Dermis blood vessel endothelial cell (primary cell): ENCODE measurements around the gene PCDHGB6. TPM values are rescaled to one million over a fixed set of nuclear protein-coding genes. Genes with fewer than 3 reads are reported as not detected.
"Not testable (repeated sequence)": the region's sequence is repeated elsewhere in the genome, so short reads cannot be mapped to it uniquely, and the experiment has no call there.

ENCODE experiments used
- DNase-seq: peaks from one replicate; pipeline ENCODE4 v3.0.0; 2010
- total RNA-seq: library from RNA; depleted of rRNA; stranded (reverse); fragments of >200 nt; gene quantifications from 2 replicates; pipeline ENCODE4 v1.2.3, GENCODE V29; 2014

The PCDHGB6 gene
- total RNA-seq, 1 donor from 2014 or later = 2.9 TPM

GRCh38 chr5:141419074-141419880 lies 11.5 kb downstream of the PCDHGB6 start:
- no peak for DNase-seq

DNA sequence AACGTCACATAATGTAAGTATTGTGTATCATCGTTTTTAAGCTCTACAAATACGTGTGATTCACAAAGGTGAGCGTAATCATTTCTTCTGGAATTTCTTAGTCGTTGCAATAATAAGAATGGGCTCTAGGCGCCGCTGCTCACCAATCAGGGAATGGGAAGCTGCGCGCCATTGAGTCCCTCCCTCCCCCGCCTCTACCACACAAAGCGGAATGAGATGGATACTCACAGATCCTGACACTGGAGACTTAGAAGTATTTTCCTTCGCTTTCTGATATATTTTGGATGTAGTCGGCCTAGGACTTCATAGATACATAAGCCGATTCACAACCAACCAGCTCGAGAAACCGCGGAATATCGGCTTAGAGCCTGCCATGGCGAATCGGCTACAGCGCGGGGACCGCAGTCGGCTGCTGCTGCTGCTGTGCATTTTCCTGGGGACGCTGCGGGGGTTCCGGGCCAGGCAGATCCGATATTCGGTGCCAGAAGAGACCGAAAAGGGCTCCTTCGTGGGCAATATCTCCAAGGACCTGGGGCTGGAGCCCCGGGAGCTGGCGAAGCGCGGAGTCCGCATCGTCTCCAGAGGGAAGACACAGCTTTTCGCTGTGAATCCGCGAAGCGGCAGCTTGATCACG lies 13.2 kb downstream of the PCDHGB6 start, which contains the start of gene PCDHGA11:
Gene PCDHGA11 (plus strand): TSS at position 197 of the 634 bp plus-strand sequence. CDS start 177 bp downstream, at position 374.
- DNase-seq = peak; percentile 88

- DNase-seq = no peak
Measured at GRCh38 chr5:141421489-141421855, 13.7 kb downstream of the PCDHGB6 start.

- no peak for DNase-seq
Measured at GRCh38 chr5:141422742-141423291, 15.0 kb downstream of the PCDHGB6 start.

GRCh38 chr5:141427783-141428426 lies 20.1 kb downstream of the PCDHGB6 start:
- no peak for DNase-seq

DNA sequence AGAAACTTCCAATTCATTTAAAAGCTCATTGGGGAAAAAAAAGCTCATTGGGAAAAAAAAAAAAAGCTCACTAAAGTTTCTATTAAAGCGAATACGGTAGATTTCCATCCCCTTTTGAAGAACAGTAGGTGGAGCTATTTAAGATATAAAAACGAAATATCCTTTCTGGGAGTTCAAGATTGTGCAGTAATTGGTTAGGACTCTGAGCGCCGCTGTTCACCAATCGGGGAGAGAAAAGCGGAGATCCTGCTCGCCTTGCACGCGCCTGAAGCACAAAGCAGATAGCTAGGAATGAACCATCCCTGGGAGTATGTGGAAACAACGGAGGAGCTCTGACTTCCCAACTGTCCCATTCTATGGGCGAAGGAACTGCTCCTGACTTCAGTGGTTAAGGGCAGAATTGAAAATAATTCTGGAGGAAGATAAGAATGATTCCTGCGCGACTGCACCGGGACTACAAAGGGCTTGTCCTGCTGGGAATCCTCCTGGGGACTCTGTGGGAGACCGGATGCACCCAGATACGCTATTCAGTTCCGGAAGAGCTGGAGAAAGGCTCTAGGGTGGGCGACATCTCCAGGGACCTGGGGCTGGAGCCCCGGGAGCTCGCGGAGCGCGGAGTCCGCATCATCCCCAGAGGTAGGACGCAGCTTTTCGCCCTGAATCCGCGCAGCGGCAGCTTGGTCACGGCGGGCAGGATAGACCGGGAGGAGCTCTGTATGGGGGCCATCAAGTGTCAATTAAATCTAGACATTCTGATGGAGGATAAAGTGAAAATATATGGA lies 22.7 kb downstream of the PCDHGB6 start, which contains the start of gene PCDHGA12:
Gene PCDHGA12 (plus strand): TSS at position 176 of the 782 bp plus-strand sequence. CDS start 253 bp downstream, at position 429.
- peak; percentile 87 for DNase-seq

GRCh38 chr5:141431286-141431685 lies 23.5 kb downstream of the PCDHGB6 start:
- DNase-seq = peak; percentile 57

DNA sequence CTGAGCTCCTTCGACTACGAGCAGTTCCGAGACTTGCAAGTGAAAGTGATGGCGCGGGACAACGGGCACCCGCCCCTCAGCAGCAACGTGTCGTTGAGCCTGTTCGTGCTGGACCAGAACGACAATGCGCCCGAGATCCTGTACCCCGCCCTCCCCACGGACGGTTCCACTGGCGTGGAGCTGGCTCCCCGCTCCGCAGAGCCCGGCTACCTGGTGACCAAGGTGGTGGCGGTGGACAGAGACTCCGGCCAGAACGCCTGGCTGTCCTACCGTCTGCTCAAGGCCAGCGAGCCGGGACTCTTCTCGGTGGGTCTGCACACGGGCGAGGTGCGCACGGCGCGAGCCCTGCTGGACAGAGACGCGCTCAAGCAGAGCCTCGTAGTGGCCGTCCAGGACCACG lies 24.5 kb downstream of the PCDHGB6 start:
- DNase-seq = not testable (repeated sequence)

DNA sequence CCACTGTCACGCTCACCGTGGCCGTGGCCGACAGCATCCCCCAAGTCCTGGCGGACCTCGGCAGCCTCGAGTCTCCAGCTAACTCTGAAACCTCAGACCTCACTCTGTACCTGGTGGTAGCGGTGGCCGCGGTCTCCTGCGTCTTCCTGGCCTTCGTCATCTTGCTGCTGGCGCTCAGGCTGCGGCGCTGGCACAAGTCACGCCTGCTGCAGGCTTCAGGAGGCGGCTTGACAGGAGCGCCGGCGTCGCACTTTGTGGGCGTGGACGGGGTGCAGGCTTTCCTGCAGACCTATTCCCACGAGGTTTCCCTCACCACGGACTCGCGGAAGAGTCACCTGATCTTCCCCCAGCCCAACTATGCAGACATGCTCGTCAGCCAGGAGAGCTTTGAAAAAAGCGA lies 24.9 kb downstream of the PCDHGB6 start:
- not testable (repeated sequence) for DNase-seq

GRCh38 chr5:141434006-141434405 lies 26.2 kb downstream of the PCDHGB6 start:
- DNase-seq = no peak

DNA sequence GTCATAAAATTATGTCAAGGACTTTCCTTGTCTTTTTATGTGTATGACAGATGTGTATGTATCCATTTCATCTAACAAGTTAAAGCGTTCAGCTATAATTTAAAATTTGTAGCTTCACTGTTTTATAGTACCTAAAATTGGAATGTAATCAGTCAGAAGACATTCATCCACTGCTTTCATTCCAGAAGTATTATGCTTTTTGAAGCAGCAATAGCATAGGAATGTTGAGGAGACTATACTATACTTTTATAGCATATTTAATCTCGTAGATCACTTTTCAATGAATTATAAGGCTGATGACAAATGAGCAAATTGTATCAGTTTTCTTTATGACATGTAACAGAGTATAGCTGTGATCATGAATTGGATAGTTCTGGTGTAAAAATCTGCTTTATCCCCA lies 29.4 kb downstream of the PCDHGB6 start:
- DNase-seq = no peak

GRCh38 chr5:141439411-141440141 lies 31.8 kb downstream of the PCDHGB6 start:
- no peak for DNase-seq

DNA sequence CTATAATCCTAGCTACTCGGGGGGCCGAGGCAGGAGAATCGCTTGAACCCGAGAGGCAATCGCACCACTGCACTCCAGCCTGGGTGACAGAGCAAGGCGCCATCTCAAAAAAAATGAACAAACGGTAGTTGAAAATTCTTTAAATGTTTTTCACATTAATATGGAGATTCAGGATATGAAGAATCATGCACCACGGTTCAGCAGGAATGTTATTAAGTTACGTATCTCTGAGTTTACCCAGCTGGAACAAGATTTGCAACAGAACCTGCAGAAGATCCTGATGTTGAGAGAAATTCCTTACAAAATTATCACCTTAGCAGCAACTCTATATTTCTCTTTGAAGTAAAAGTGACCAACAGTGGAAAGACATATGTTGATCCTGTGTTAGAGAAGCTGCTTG lies 32.5 kb downstream of the PCDHGB6 start:
- DNase-seq = no peak

DNA sequence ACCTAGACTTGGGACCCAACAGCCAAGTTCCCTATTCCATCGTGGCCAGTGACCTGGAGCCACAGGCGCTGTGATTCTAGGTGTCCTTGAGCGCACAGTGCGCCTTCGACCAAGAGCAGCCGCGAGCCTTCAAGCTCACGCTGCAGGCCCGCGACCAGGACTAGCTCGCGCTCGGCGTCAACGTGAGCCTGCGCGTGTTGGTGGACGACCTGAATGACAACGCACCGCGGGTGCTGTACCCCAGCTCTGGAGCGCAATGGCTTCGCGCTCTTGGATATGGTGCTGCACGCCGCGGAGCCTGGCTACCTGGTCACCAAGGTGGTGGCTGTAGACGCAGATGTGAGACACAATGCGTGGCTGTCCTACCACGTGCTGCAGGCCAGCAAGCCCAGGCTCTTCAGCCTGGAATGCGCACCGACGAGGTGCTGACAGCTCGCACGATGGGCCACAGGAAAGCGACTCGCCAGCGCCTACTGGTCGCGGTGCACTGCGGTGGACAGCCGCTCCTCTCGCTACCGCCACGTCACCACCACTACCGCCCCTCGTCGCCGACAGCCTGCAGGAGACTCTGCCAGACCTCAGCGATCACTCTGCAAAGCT lies 33.9 kb downstream of the PCDHGB6 start:
- DNase-seq = no peak

Other genes with a start within 250 kb of the PCDHGB6 start
- gene PCDHB7, start 235.4 kb upstream of the PCDHGB6 start, total RNA-seq = 0.68 and 0.74 TPM in 2 replicates
- 0.14 and 0.34 TPM in 2 replicates for gene PCDHB8, start 230.2 kb upstream of the PCDHGB6 start, total RNA-seq
- gene PCDHB16, start 225.6 kb upstream of the PCDHGB6 start, total RNA-seq = 0.17 and 0.23 TPM in 2 replicates
- 0.14 and 0.17 TPM in 2 replicates for gene PCDHB9, start 220.9 kb upstream of the PCDHGB6 start, total RNA-seq
- 0.51 and 0.70 TPM in 2 replicates for gene PCDHB10, start 215.7 kb upstream of the PCDHGB6 start, total RNA-seq
- gene PCDHB11, start 208.4 kb upstream of the PCDHGB6 start, total RNA-seq = 0.17 and 0.19 TPM in 2 replicates
- gene PCDHB12, start 199.3 kb upstream of the PCDHGB6 start, total RNA-seq = 0.47 and 0.68 TPM in 2 replicates
- gene PCDHB13, start 194.1 kb upstream of the PCDHGB6 start, total RNA-seq = 1.4 TPM in 2 replicates
- 0.98 and 1.0 TPM in 2 replicates for gene PCDHB14, start 184.7 kb upstream of the PCDHGB6 start, total RNA-seq
- gene PCDHB15, start 162.6 kb upstream of the PCDHGB6 start, total RNA-seq = 0.65 and 1.0 TPM in 2 replicates
- gene SLC25A2, start 104.0 kb upstream of the PCDHGB6 start, total RNA-seq = 0.09 and 0.34 TPM in 2 replicates
- 60.6 and 78.3 TPM in 2 replicates for gene TAF7, start 87.2 kb upstream of the PCDHGB6 start, total RNA-seq
- gene PCDHGA1, start 77.5 kb upstream of the PCDHGB6 start, total RNA-seq = 0.33 and 0.34 TPM in 2 replicates
- gene PCDHGA2, start 69.3 kb upstream of the PCDHGB6 start, total RNA-seq = 1.4 TPM in 2 replicates
- gene PCDHGA3, start 64.2 kb upstream of the PCDHGB6 start, total RNA-seq = 0.70 and 1.2 TPM in 2 replicates
- 1.4 and 1.5 TPM in 2 replicates for gene PCDHGB1, start 57.9 kb upstream of the PCDHGB6 start, total RNA-seq
- 2.2 and 3.4 TPM in 2 replicates for gene PCDHGA4, start 53.0 kb upstream of the PCDHGB6 start, total RNA-seq
- 0.51 and 1.7 TPM in 2 replicates for gene PCDHGB2, start 48.0 kb upstream of the PCDHGB6 start, total RNA-seq
- gene PCDHGA5, start 43.9 kb upstream of the PCDHGB6 start, total RNA-seq = 0.74 and 0.85 TPM in 2 replicates
- gene PCDHGB3, start 37.8 kb upstream of the PCDHGB6 start, total RNA-seq = 3.6 and 3.7 TPM in 2 replicates
- gene PCDHGA6, start 34.1 kb upstream of the PCDHGB6 start, total RNA-seq = 2.2 TPM in 2 replicates
- 1.0 and 1.3 TPM in 2 replicates for gene PCDHGA7, start 25.3 kb upstream of the PCDHGB6 start, total RNA-seq
- gene PCDHGB4, start 20.3 kb upstream of the PCDHGB6 start, total RNA-seq = 11.3 and 14.5 TPM in 2 replicates
- 0.74 and 1.4 TPM in 2 replicates for gene PCDHGA8, start 15.4 kb upstream of the PCDHGB6 start, total RNA-seq
- gene PCDHGB5, start 10.1 kb upstream of the PCDHGB6 start, total RNA-seq = 11.9 and 16.7 TPM in 2 replicates
- 2.9 and 3.6 TPM in 2 replicates for gene PCDHGA9, start 5.2 kb upstream of the PCDHGB6 start, total RNA-seq
- gene PCDHGA10, start 5.0 kb downstream of the PCDHGB6 start, total RNA-seq = 4.7 and 6.0 TPM in 2 replicates
- gene PCDHGB7, start 9.7 kb downstream of the PCDHGB6 start, total RNA-seq = 10.2 and 11.9 TPM in 2 replicates
- 6.8 and 10.6 TPM in 2 replicates for gene PCDHGA11, start 13.0 kb downstream of the PCDHGB6 start, total RNA-seq
- 4.1 and 4.6 TPM in 2 replicates for gene PCDHGA12, start 22.5 kb downstream of the PCDHGB6 start, total RNA-seq
- gene PCDHGC3, start 67.9 kb downstream of the PCDHGB6 start, total RNA-seq = 19.4 and 25.1 TPM in 2 replicates
- gene PCDHGC4, start 77.0 kb downstream of the PCDHGB6 start, total RNA-seq = 1.2 and 1.5 TPM in 2 replicates
- 0.56 and 1.5 TPM in 2 replicates for gene PCDHGC5, start 81.1 kb downstream of the PCDHGB6 start, total RNA-seq
- gene DIAPH1, start 211.0 kb downstream of the PCDHGB6 start, total RNA-seq = 42.2 and 91.9 TPM in 2 replicates
- gene HDAC3, start 228.8 kb downstream of the PCDHGB6 start, total RNA-seq = 43.7 and 45.0 TPM in 2 replicates
- gene RELL2, start 229.0 kb downstream of the PCDHGB6 start, total RNA-seq = 3.9 and 9.9 TPM in 2 replicates
- 20.9 and 24.0 TPM in 2 replicates for gene FCHSD1, start 243.4 kb downstream of the PCDHGB6 start, total RNA-seq